BE2C (cell line): ENCODE data around the gene MSANTD2.

Source experiments
- DNase-seq: peaks from one replicate; pipeline ENCODE4 v3.0.0-alpha.2; 2020
- H3K27me3 ChIP-seq: fragments of 250-450 bp; sonication (Bioruptor Pico); 2 replicates; pipeline ENCODE4 v1.5.1; 2020; ENCODE audit warnings: mild to moderate bottlenecking
- H3K36me3 ChIP-seq: fragments of 250-450 bp; sonication (Bioruptor Pico); 2 replicates; pipeline ENCODE4 v1.5.1; 2020; ENCODE audit warnings: mild to moderate bottlenecking
- H3K4me1 ChIP-seq: fragments of 250-450 bp; sonication (Bioruptor Pico); 2 replicates; pipeline ENCODE4 v1.5.1; 2020
- H3K4me3 ChIP-seq: 2 replicates; pipeline ENCODE4 v1.5.1; 2011; ENCODE audit warnings: low read depth, low read length
- H3K9me3 ChIP-seq: fragments of 250-450 bp; sonication (Bioruptor Pico); 2 replicates; pipeline ENCODE4 v1.5.1; 2020
- CTCF ChIP-seq: IDR thresholded peaks from 2 replicates; pipeline ENCODE4 v1.5.1; 2012; ENCODE audit warnings: mild to moderate bottlenecking, low read depth, low read length

The MSANTD2 gene

GRCh38 chr11:124835918-124836317, 35.7 kb upstream of the MSANTD2 start:
- Histone ChIP-seq H3K4me1 (no peaks in the 10 kb centered on the region), H3K36me3 (no peaks in the 10 kb centered on the region), H3K27me3 (peaks cover 59% of the 10 kb centered on the region), H3K4me3 (no peak overlapping the region), H3K9me3 (no peaks in the 10 kb centered on the region)
- TF ChIP-seq CTCF = no peak
- no peak for DNase-seq

- Histone ChIP-seq H3K36me3 (no peaks in the 10 kb centered on the region), H3K9me3 (no peaks in the 10 kb centered on the region), H3K4me1 (no peaks in the 10 kb centered on the region), H3K4me3 (no peak overlapping the region), H3K27me3 (peaks cover 46% of the 10 kb centered on the region)
- DNase-seq = no peak
- no peak for TF ChIP-seq CTCF
Measured at GRCh38 chr11:124834526-124835180, 34.4 kb upstream of the MSANTD2 start.

- Histone ChIP-seq H3K9me3 (no peaks in the 10 kb centered on the region), H3K4me1 (no peaks in the 10 kb centered on the region), H3K27me3 (peaks cover 29% of the 10 kb centered on the region), H3K36me3 (no peaks in the 10 kb centered on the region), H3K4me3 (no peak overlapping the region)
- no peak for DNase-seq
- no peak for TF ChIP-seq CTCF
Measured at GRCh38 chr11:124832571-124832970, 32.4 kb upstream of the MSANTD2 start.

- Histone ChIP-seq H3K36me3 (no peaks in the 10 kb centered on the region), H3K4me1 (no peaks in the 10 kb centered on the region), H3K27me3 (peaks cover 22% of the 10 kb centered on the region), H3K4me3 (no peak overlapping the region), H3K9me3 (no peaks in the 10 kb centered on the region)
- no peak for TF ChIP-seq CTCF
- no peak for DNase-seq
Measured at GRCh38 chr11:124831897-124832296, 31.7 kb upstream of the MSANTD2 start.

GRCh38 chr11:124830749-124831148, 30.5 kb upstream of the MSANTD2 start:
- Histone ChIP-seq H3K27me3 (peaks cover 13% of the 10 kb centered on the region), H3K36me3 (no peaks in the 10 kb centered on the region), H3K4me1 (no peaks in the 10 kb centered on the region), H3K9me3 (no peaks in the 10 kb centered on the region), H3K4me3 (no peak overlapping the region)
- TF ChIP-seq CTCF = no peak
- no peak for DNase-seq

- peaks cover 10% of the 10 kb centered on the region for H3K27me3 ChIP-seq
- no peaks in the 10 kb centered on the region for H3K4me1 ChIP-seq
- TF ChIP-seq CTCF = no peak
- no peak for DNase-seq
- H3K4me3 ChIP-seq = no peak overlapping the region
- no peaks in the 10 kb centered on the region for H3K36me3 ChIP-seq
- H3K9me3 ChIP-seq = no peaks in the 10 kb centered on the region
Measured at GRCh38 chr11:124829986-124830385, 29.8 kb upstream of the MSANTD2 start.
